ENCODE results near the gene NOP53.

NOP53 gene

GRCh38 chr19:47702671-47703070 lies 42.7 kb upstream of the NOP53 start:
- no peaks in the 10 kb centered on the region for H3K4me1 ChIP-seq (ENCODE audit: control insufficient read depth, insufficient read depth, low read length)
- H3K4me3 ChIP-seq (ENCODE audit: low read depth, low read length): no peak overlapping the region
- TF ChIP-seq MEIS1 (CRISPR knock-in tag; IDR thresholded peaks at IDR 0.05; ENCODE audit: borderline replicate concordance) (no peak), ZNF701 (tag by site-specific recombination; IDR thresholded peaks at IDR 0.05) (no peak), ZFP69B (tag by site-specific recombination; IDR thresholded peaks at IDR 0.05) (no peak), SP2 (tag by site-specific recombination; IDR thresholded peaks at IDR 0.05) (no peak), ZNF18 (tag by site-specific recombination; IDR thresholded peaks at IDR 0.05) (no peak), ZNF544 (tag by site-specific recombination; IDR thresholded peaks at IDR 0.05) (no peak), SCRT1 (tag by site-specific recombination; IDR thresholded peaks at IDR 0.05; ENCODE audit: borderline replicate concordance) (no peak), ZNF155 (tag by site-specific recombination; IDR thresholded peaks at IDR 0.05) (no peak), ZNF501 (tag by site-specific recombination; IDR thresholded peaks at IDR 0.05) (no peak), ZBTB21 (tag by site-specific recombination; IDR thresholded peaks at IDR 0.05) (no peak), ZNF280C (tag by site-specific recombination; IDR thresholded peaks at IDR 0.05) (no peak), PRDM4 (tag by site-specific recombination; IDR thresholded peaks at IDR 0.05) (no peak), ZNF239 (tag by site-specific recombination; IDR thresholded peaks at IDR 0.05) (no peak), TSHZ1 (tag by site-specific recombination; IDR thresholded peaks at IDR 0.05; ENCODE audit: borderline replicate concordance) (no peak), ZEB2 (tag by site-specific recombination; IDR thresholded peaks at IDR 0.05) (no peak), FEZF1 (tag by site-specific recombination; IDR thresholded peaks at IDR 0.05) (no peak), ZNF560 (tag by site-specific recombination; IDR thresholded peaks at IDR 0.05; ENCODE audit: borderline replicate concordance) (no peak)
- H3K9me3 ChIP-seq (ENCODE audit: control insufficient read depth, insufficient read depth, low read depth, low read length): no peaks in the 10 kb centered on the region
- H3K36me3 ChIP-seq (ENCODE audit: control insufficient read depth in 2 of 2, insufficient read depth in 1 of 2, low read length in 2 of 2): peaks cover 12 to 45% of the 10 kb centered on the region in 2 experiments; a peak in 2 of 3 replicates
- ChIA-PET POLR2A (no interaction called here), CTCF (interaction anchor here (0.8 to 1.7 kb wide), 4 partner anchors 10 to 266 kb away, joined by 3 to 8 read pairs (median 5); partner anchors contain the start of genes EHD2 and KPTN)
- no peak overlapping the region for H3K27ac ChIP-seq (ENCODE audit: extremely low read depth, low read depth, low read length)
